ENCODE data around the gene RGS14.

DNA sequence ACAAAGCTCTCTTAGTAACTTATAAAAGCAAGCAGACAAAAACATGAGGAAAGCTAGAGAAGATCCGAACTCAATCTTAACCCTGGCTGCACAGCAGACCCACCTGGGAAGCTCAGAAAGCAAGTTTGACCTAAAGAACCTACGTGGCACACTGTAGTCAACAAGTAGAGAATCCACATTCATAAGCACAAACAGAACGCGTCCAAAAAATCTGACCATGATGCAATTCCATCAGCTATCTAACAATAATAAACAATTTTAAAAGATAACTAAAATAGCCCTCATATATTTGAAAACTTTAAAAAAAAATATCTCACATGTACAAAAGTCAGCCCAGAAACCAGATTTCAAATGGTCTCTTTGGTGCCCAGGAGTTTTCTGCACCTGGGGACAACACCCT, 10.9 kb upstream of the RGS14 start:
- TF ChIP-seq POLR2A (IDR thresholded peaks at IDR 0.05): no peak
- TF ChIP-seq EP300 (IDR thresholded peaks at IDR 0.05): no peak
- TF ChIP-seq, protein P1, sequence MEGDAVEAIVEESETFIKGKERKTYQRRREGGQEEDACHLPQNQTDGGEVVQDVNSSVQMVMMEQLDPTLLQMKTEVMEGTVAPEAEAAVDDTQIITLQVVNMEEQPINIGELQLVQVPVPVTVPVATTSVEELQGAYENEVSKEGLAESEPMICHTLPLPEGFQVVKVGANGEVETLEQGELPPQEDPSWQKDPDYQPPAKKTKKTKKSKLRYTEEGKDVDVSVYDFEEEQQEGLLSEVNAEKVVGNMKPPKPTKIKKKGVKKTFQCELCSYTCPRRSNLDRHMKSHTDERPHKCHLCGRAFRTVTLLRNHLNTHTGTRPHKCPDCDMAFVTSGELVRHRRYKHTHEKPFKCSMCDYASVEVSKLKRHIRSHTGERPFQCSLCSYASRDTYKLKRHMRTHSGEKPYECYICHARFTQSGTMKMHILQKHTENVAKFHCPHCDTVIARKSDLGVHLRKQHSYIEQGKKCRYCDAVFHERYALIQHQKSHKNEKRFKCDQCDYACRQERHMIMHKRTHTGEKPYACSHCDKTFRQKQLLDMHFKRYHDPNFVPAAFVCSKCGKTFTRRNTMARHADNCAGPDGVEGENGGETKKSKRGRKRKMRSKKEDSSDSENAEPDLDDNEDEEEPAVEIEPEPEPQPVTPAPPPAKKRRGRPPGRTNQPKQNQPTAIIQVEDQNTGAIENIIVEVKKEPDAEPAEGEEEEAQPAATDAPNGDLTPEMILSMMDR (IDR thresholded peaks at IDR 0.05): no peak
- TF ChIP-seq POLR2AphosphoS5 (IDR thresholded peaks at IDR 0.05): no peak
